HUDEP-2 (cell line): ENCODE data around the gene ZNF580.
A peak's percentile ranks its signal among the peaks of the same experiment; 100 is the strongest.

Experiments
- DNase-seq, 76 experiments: peaks; one replicate each; lab custom pipeline; 2025; ENCODE audit not compliant: unreplicated experiment in 76 of 76; lab: John Stamatoyannopoulos, UW

The ZNF580 gene

GRCh38 chr19:55656988-55657747 is 16.4 kb downstream of the ZNF580 start:
- DNase-seq: peak in 5 of 76 experiments; percentile 8 to 33 (median 24)

GRCh38 chr19:55658846-55659459 is 18.2 kb downstream of the ZNF580 start:
- DNase-seq: no peak

GRCh38 chr19:55659822-55660221 is 19.0 kb downstream of the ZNF580 start:
- DNase-seq: no peak

- DNase-seq: no peak
Measured at GRCh38 chr19:55660404-55660803, 19.6 kb downstream of the ZNF580 start.

GRCh38 chr19:55660991-55661390 is 20.2 kb downstream of the ZNF580 start:
- DNase-seq: no peak

- no peak for DNase-seq
Measured at GRCh38 chr19:55661826-55662225, 21.0 kb downstream of the ZNF580 start.

- DNase-seq: no peak
Measured at GRCh38 chr19:55663846-55664536, 23.2 kb downstream of the ZNF580 start.

- no peak for DNase-seq
Measured at GRCh38 chr19:55666343-55667005, 25.7 kb downstream of the ZNF580 start.

GRCh38 chr19:55667006-55667381 is 26.2 kb downstream of the ZNF580 start:
- no peak for DNase-seq

- no peak for DNase-seq
Measured at GRCh38 chr19:55667511-55667910, 26.7 kb downstream of the ZNF580 start.

GRCh38 chr19:55667958-55668357 is 27.2 kb downstream of the ZNF580 start:
- DNase-seq: no peak

GRCh38 chr19:55668603-55669348 is 28.0 kb downstream of the ZNF580 start:
- no peak for DNase-seq

- DNase-seq: no peak
Measured at GRCh38 chr19:55669418-55670279, 28.8 kb downstream of the ZNF580 start.

- DNase-seq: no peak
Measured at GRCh38 chr19:55670280-55671053, 29.7 kb downstream of the ZNF580 start.

- no peak for DNase-seq
Measured at GRCh38 chr19:55671054-55671378, 30.2 kb downstream of the ZNF580 start.

- DNase-seq: peak in 1 of 76 experiments; percentile 18
Measured at GRCh38 chr19:55672418-55672817, 31.6 kb downstream of the ZNF580 start.

- DNase-seq: peak in 5 of 76 experiments; percentile 9 to 29 (median 20)
Measured at GRCh38 chr19:55673465-55673864, 32.7 kb downstream of the ZNF580 start.

GRCh38 chr19:55673889-55674288 is 33.1 kb downstream of the ZNF580 start:
- DNase-seq: no peak

GRCh38 chr19:55674459-55674840 is 33.6 kb downstream of the ZNF580 start:
- DNase-seq: no peak
